Fibroblast of lung (primary cell): ENCODE measurements around the gene ASTN2.

Experiments used
- CTCF ChIP-seq, 2 donors: IDR thresholded peaks in 1 of 2; conservative IDR thresholded peaks in 1 of 2; 1 replicate in 1 of 2; 2 replicates in 1 of 2; pipeline ENCODE4 v1.5.1; 2011 to 2012; ENCODE audit warnings: low read length in 2 of 2, control low read depth in 1 of 2, inconsistent platforms in 1 of 2, low read depth in 1 of 2, mild to moderate bottlenecking in 1 of 2
- EZH2 ChIP-seq: IDR thresholded peaks from 2 replicates; pipeline ENCODE4 v1.5.1; 2012; ENCODE audit warnings: low read length, control low read depth, mild to moderate bottlenecking; ENCODE audit errors: missing control alignments

GRCh38 chr9:116910201-116910600 is 504.7 kb downstream of the ASTN2 start:
- TF ChIP-seq CTCF (conservative IDR thresholded peaks at IDR 0.05 in 1 of 2, IDR thresholded peaks at IDR 0.05 in 1 of 2; ENCODE audit: low read depth in 1 of 2, low read length in 2 of 2) (no peak), EZH2 (no peak)
